ENCODE data around the gene VGLL2. TPM values are rescaled to one million over a fixed set of nuclear protein-coding genes. Genes with fewer than 3 reads are reported as not detected.

VGLL2 gene
- total RNA-seq, 1 donor from 2014 or later, result 0.77 TPM

- TF ChIP-seq CTCF (IDR thresholded peaks at IDR 0.05; ENCODE audit: unreplicated experiment), result no peak
- Mint-ChIP-seq H3K27ac (ENCODE audit: unreplicated experiment) (no peak overlapping the region), H3K9me3 (ENCODE audit: unreplicated experiment) (no peaks in the 10 kb centered on the region), H3K4me1 (ENCODE audit: unreplicated experiment) (peaks cover 3% of the 10 kb centered on the region), H3K4me3 (ENCODE audit: unreplicated experiment) (no peak overlapping the region), H3K27me3 (ENCODE audit: unreplicated experiment) (peaks cover 1% of the 10 kb centered on the region), H3K36me3 (ENCODE audit: low read depth, unreplicated experiment) (no peaks in the 10 kb centered on the region)
- no peak for DNase-seq (ENCODE audit: low spot score)
Observed at GRCh38 chr6:117228202-117228601, 37.2 kb upstream of the VGLL2 start.

- Mint-ChIP-seq H3K4me3 (ENCODE audit: unreplicated experiment) (no peak overlapping the region), H3K4me1 (ENCODE audit: unreplicated experiment) (peaks cover 4% of the 10 kb centered on the region), H3K9me3 (ENCODE audit: unreplicated experiment) (no peaks in the 10 kb centered on the region), H3K27me3 (ENCODE audit: unreplicated experiment) (peaks cover 1% of the 10 kb centered on the region), H3K27ac (ENCODE audit: unreplicated experiment) (no peak overlapping the region), H3K36me3 (ENCODE audit: low read depth, unreplicated experiment) (no peaks in the 10 kb centered on the region)
- TF ChIP-seq CTCF (IDR thresholded peaks at IDR 0.05; ENCODE audit: unreplicated experiment), result no peak
- no peak for DNase-seq (ENCODE audit: low spot score)
Observed at GRCh38 chr6:117229870-117230269, 35.5 kb upstream of the VGLL2 start.

GRCh38 chr6:117231466-117231865 lies 33.9 kb upstream of the VGLL2 start:
- Mint-ChIP-seq H3K27me3 (ENCODE audit: unreplicated experiment) (peaks cover 1% of the 10 kb centered on the region), H3K36me3 (ENCODE audit: low read depth, unreplicated experiment) (no peaks in the 10 kb centered on the region), H3K27ac (ENCODE audit: unreplicated experiment) (no peak overlapping the region), H3K9me3 (ENCODE audit: unreplicated experiment) (no peaks in the 10 kb centered on the region), H3K4me3 (ENCODE audit: unreplicated experiment) (no peak overlapping the region), H3K4me1 (ENCODE audit: unreplicated experiment) (peaks cover 4% of the 10 kb centered on the region)
- DNase-seq (ENCODE audit: low spot score), result no peak
- no peak for TF ChIP-seq CTCF (IDR thresholded peaks at IDR 0.05; ENCODE audit: unreplicated experiment)

- Mint-ChIP-seq H3K27ac (ENCODE audit: unreplicated experiment) (no peak overlapping the region), H3K4me1 (ENCODE audit: unreplicated experiment) (peaks cover 4% of the 10 kb centered on the region), H3K4me3 (ENCODE audit: unreplicated experiment) (no peak overlapping the region), H3K27me3 (ENCODE audit: unreplicated experiment) (peaks cover 1% of the 10 kb centered on the region), H3K9me3 (ENCODE audit: unreplicated experiment) (no peaks in the 10 kb centered on the region), H3K36me3 (ENCODE audit: low read depth, unreplicated experiment) (no peaks in the 10 kb centered on the region)
- DNase-seq (ENCODE audit: low spot score), result no peak
- no peak for TF ChIP-seq CTCF (IDR thresholded peaks at IDR 0.05; ENCODE audit: unreplicated experiment)
Observed at GRCh38 chr6:117232196-117232595, 33.2 kb upstream of the VGLL2 start.

GRCh38 chr6:117233145-117233544 lies 32.2 kb upstream of the VGLL2 start:
- TF ChIP-seq CTCF (IDR thresholded peaks at IDR 0.05; ENCODE audit: unreplicated experiment), result no peak
- H3K27ac Mint-ChIP-seq (ENCODE audit: unreplicated experiment), result no peak overlapping the region

More at GRCh38 chr6:117233145-117233544, 32.2 kb upstream of the VGLL2 start:
- H3K9me3 Mint-ChIP-seq (ENCODE audit: unreplicated experiment), result no peaks in the 10 kb centered on the region
- H3K4me1 Mint-ChIP-seq (ENCODE audit: unreplicated experiment), result peaks cover 4% of the 10 kb centered on the region
- no peak for DNase-seq (ENCODE audit: low spot score)
- peaks cover 1% of the 10 kb centered on the region for H3K27me3 Mint-ChIP-seq (ENCODE audit: unreplicated experiment)
- no peak overlapping the region for H3K4me3 Mint-ChIP-seq (ENCODE audit: unreplicated experiment)
- no peaks in the 10 kb centered on the region for H3K36me3 Mint-ChIP-seq (ENCODE audit: low read depth, unreplicated experiment)

All from endothelial cell (in vitro differentiated cells).